ENCODE results near the gene TMEM88.

TMEM88 gene

DNA sequence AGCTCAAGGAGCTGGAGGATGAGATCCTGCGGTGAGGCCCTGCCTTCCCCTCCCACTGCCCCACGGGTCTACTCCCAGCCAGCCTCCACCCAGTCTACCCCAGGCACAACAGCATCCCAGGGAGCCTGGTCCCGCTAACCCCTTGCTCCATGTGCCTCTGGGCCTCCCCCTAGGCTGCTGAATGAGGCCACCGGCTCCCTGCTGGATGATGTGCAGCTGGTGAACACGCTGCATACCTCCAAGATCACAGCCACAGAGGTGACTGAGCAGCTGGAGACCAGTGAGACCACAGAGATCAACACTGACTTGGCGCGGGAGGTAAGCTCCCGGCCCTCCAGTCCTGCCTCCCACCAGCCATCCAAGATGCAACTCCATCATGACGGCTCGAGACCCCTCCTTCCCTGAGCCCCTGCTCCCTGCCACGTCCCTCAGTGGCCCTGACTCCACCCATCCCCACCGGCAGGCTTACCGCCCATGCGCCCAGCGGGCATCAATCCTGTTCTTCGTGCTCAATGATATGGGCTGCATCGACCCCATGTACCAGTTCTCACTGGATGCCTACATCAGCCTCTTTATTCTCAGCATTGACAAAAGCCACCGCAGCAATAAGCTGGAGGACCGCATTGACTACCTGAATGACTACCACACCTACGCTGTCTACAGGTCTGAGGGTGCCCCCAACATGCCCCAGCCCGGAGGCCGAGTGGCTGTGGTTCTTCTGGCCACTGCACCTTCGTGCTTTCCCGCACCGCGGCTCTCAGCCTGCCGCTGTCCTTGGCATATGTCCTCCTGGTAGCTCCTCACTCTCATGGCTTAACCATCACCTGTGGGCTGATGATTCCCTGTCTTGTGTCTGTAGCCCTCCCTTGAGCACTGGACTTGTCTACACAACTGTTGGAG is 35.9 kb upstream of the TMEM88 start:
- no peaks in the 10 kb centered on the region for H3K27me3 ChIP-seq (ENCODE audit: insufficient read depth, low read length, poor library complexity, severe bottlenecking)

DNA sequence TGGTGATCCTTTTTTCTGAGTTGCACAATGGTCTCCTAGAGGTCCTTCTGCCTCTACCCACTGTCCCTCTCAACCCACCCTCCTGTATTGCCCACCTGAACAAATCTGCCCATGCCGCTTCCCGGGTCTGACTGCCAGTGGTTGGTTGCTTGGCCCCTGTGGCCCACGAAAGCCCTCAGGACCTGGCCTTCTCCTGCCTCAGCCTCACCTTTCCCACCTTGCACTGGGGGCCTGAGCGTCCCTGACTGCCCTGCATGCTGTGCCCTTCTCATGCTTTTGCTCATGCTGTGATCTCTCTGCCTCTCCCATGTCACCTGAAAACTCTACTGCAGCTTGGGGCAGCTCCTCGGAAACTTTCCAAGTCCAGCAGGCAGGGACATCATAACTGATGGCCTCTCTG is 34.6 kb upstream of the TMEM88 start:
- no peak for TF ChIP-seq CTCF (conservative IDR thresholded peaks at IDR 0.05; ENCODE audit: low read length)
- no peak for TF ChIP-seq EZH2phosphoT487 (IDR thresholded peaks at IDR 0.05; ENCODE audit: borderline replicate concordance)
- Histone ChIP-seq H3K79me2 (ENCODE audit: insufficient read depth, low read length) (no peaks in the 10 kb centered on the region), H3K4me2 (ENCODE audit: low read depth, low read length, poor library complexity, severe bottlenecking) (no peak overlapping the region), H3K27me3 (ENCODE audit: insufficient read depth, low read length, poor library complexity, severe bottlenecking) (no peaks in the 10 kb centered on the region), H3K36me3 (ENCODE audit: insufficient read depth, low read length) (no peaks in the 10 kb centered on the region), H3K9me3 (ENCODE audit: insufficient read depth, low read depth, low read length) (no peaks in the 10 kb centered on the region), H3K4me3 (ENCODE audit: low read length, poor library complexity, severe bottlenecking) (no peak overlapping the region), H3K4me1 (ENCODE audit: insufficient read depth, low read length, poor library complexity, severe bottlenecking) (no peaks in the 10 kb centered on the region), H3K9me2 (replicated peaks; ENCODE audit: low read depth, low read length) (no peaks in the 10 kb centered on the region), H4K20me1 (ENCODE audit: insufficient read depth, low read length, poor library complexity, severe bottlenecking) (no peaks in the 10 kb centered on the region), H2AFZ (ENCODE audit: low read length) (no peak overlapping the region), H3K9ac (ENCODE audit: low read depth, low read length, poor library complexity, severe bottlenecking) (no peak overlapping the region), H3F3A (ENCODE audit: low read depth) (no peaks in the 10 kb centered on the region)

More for the DNA sequence above, 35.9 kb upstream of the TMEM88 start:
- H3K79me2 ChIP-seq (ENCODE audit: insufficient read depth, low read length) = no peaks in the 10 kb centered on the region
- no peak overlapping the region for H3K4me2 ChIP-seq (ENCODE audit: low read depth, low read length, poor library complexity, severe bottlenecking)
- H3K9me3 ChIP-seq (ENCODE audit: insufficient read depth, low read depth, low read length) = no peaks in the 10 kb centered on the region
- TF ChIP-seq EZH2phosphoT487 (IDR thresholded peaks at IDR 0.05; ENCODE audit: borderline replicate concordance) (no peak), CTCF (conservative IDR thresholded peaks at IDR 0.05; ENCODE audit: low read length) (no peak)
- no peaks in the 10 kb centered on the region for H3K36me3 ChIP-seq (ENCODE audit: insufficient read depth, low read length)
- no peaks in the 10 kb centered on the region for H4K20me1 ChIP-seq (ENCODE audit: insufficient read depth, low read length, poor library complexity, severe bottlenecking)
- no peak overlapping the region for H2AFZ ChIP-seq (ENCODE audit: low read length)
- H3K4me3 ChIP-seq (ENCODE audit: low read length, poor library complexity, severe bottlenecking) = no peak overlapping the region
- no peaks in the 10 kb centered on the region for H3K9me2 ChIP-seq (replicated peaks; ENCODE audit: low read depth, low read length)
- H3K4me1 ChIP-seq (ENCODE audit: insufficient read depth, low read length, poor library complexity, severe bottlenecking) = no peaks in the 10 kb centered on the region
- H3K9ac ChIP-seq (ENCODE audit: low read depth, low read length, poor library complexity, severe bottlenecking) = no peak overlapping the region
- no peaks in the 10 kb centered on the region for H3F3A ChIP-seq (ENCODE audit: low read depth)

DNA sequence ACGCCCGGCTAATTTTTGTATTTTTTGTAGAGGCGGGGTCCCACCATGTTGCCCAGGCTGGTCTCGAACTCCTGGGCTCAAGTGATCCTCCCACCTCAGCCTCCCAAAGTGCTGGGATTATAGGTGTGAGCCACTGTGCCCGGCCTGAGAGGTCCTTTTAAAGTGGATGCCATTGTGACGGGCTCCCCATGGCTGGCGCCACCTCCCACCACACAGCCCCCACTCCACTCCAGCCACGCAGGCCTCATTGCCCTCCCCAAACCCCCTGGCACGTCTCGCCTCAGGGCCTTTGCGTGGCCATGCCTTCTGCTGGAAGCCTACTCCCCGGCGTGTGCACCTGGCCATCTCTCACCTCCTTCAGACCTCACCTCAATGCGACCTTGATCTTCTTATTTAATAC is 32.7 kb upstream of the TMEM88 start:
- H3K4me1 ChIP-seq (ENCODE audit: insufficient read depth, low read length, poor library complexity, severe bottlenecking) = no peaks in the 10 kb centered on the region
- H3K9ac ChIP-seq (ENCODE audit: low read depth, low read length, poor library complexity, severe bottlenecking) = no peak overlapping the region
- H3K4me3 ChIP-seq (ENCODE audit: low read length, poor library complexity, severe bottlenecking) = no peak overlapping the region
- H3K27me3 ChIP-seq (ENCODE audit: insufficient read depth, low read length, poor library complexity, severe bottlenecking) = no peaks in the 10 kb centered on the region
- H3K9me2 ChIP-seq (replicated peaks; ENCODE audit: low read depth, low read length) = no peaks in the 10 kb centered on the region
- H3K4me2 ChIP-seq (ENCODE audit: low read depth, low read length, poor library complexity, severe bottlenecking) = no peak overlapping the region
- no peak for TF ChIP-seq EZH2phosphoT487 (IDR thresholded peaks at IDR 0.05; ENCODE audit: borderline replicate concordance)
- no peak for TF ChIP-seq CTCF (conservative IDR thresholded peaks at IDR 0.05; ENCODE audit: low read length)
- H3K79me2 ChIP-seq (ENCODE audit: insufficient read depth, low read length) = no peaks in the 10 kb centered on the region
- H3K9me3 ChIP-seq (ENCODE audit: insufficient read depth, low read depth, low read length) = no peaks in the 10 kb centered on the region
- no peaks in the 10 kb centered on the region for H3F3A ChIP-seq (ENCODE audit: low read depth)
- H4K20me1 ChIP-seq (ENCODE audit: insufficient read depth, low read length, poor library complexity, severe bottlenecking) = no peaks in the 10 kb centered on the region
- no peak overlapping the region for H2AFZ ChIP-seq (ENCODE audit: low read length)
- H3K36me3 ChIP-seq (ENCODE audit: insufficient read depth, low read length) = no peaks in the 10 kb centered on the region

Data from Loucy (cell line).